ENCODE measurements around the gene FSIP1. TPM values are rescaled to one million over a fixed set of nuclear protein-coding genes. Genes with fewer than 3 reads are reported as not detected.
A peak's percentile ranks its signal among the peaks of the same experiment; 100 is the strongest.

The FSIP1 gene
- total and polyA plus RNA-seq, 9 of the 15 experiments (the other 6 are each of a cell fraction or from before 2014, with no cell fraction given): 0.07 to 0.51 (median 0.29) TPM

GRCh38 chr15:39558421-39558820, 224.2 kb downstream of the FSIP1 start:
- ChIA-PET CTCF (ENCODE audit: low intra/inter-chr PET ratio) (no interaction called here), POLR2A (no interaction called here)
- intact Hi-C loops (cut with micrococcal nuclease): no loop called here
- Histone ChIP-seq H3K9ac (ENCODE audit: insufficient read depth in 1 of 2, low read depth in 2 of 2, low read length in 2 of 2) (no peak overlapping the region), H3K9me1 (ENCODE audit: control insufficient read depth, insufficient read depth, low read length) (no peaks in the 10 kb centered on the region), H3K36me3 (ENCODE audit: control insufficient read depth, insufficient read depth, low read length) (no peaks in the 10 kb centered on the region), H3K27me3 (ENCODE audit: control insufficient read depth in 2 of 2, insufficient read depth in 2 of 2, low read length in 2 of 2) (peaks cover 16 to 18% of the 10 kb centered on the region in 2 experiments; a peak in 4 of 5 replicates), H3K9me3 (replicated peaks; ENCODE audit: control insufficient read depth, insufficient read depth, low read depth, low read length) (no peaks in the 10 kb centered on the region), H3K4me3 (no peak overlapping the region), H3K27ac (ENCODE audit: extremely low read depth, low read depth, low read length) (no peak overlapping the region), H4K20me1 (replicated peaks; ENCODE audit: control insufficient read depth, insufficient read depth, low read length) (no peaks in the 10 kb centered on the region), H2AFZ (ENCODE audit: low read depth, low read length) (no peak overlapping the region), H3K79me2 (ENCODE audit: control insufficient read depth, insufficient read depth, low read length) (no peaks in the 10 kb centered on the region), H3K4me1 (replicated peaks in 1 of 2; ENCODE audit: control insufficient read depth in 2 of 2, insufficient read depth in 2 of 2, low read length in 2 of 2) (no peaks in the 10 kb centered on the region; a peak in 1 of 5 replicates), H3K4me2 (ENCODE audit: insufficient read depth, low read length) (no peak overlapping the region)
- in situ Hi-C loops (cut with MboI): no loop called here
- BruUV-seq (replicated peaks): no TSS peak
- no peak for TF ChIP-seq ZNF444 (CRISPR knock-in tag; IDR thresholded peaks at IDR 0.05)
- TF ChIP-seq SRSF3 (IDR thresholded peaks at IDR 0.05; ENCODE audit: insufficient read depth, low read length): no peak
- no peak for DNase-seq (ENCODE audit: extremely low read depth in 1 of 4, low spot score in 3 of 4)
- ATAC-seq: peak; percentile 49; the same call in 1 of the 3 replicates
- WGBS (ENCODE audit: insufficient coverage, low coverage, missing lambda C conversion rate): 3% methylated on average over 3 of the region's 3 CpGs
- FAIRE-seq: no peak

GRCh38 chr15:39556461-39556860, 226.2 kb downstream of the FSIP1 start:
- no peak for TF ChIP-seq MTA1 (IDR thresholded peaks at IDR 0.05; ENCODE audit: borderline replicate concordance)
- no peak for TF ChIP-seq ZKSCAN3 (CRISPR knock-in tag; IDR thresholded peaks at IDR 0.05)
- TF ChIP-seq TCF7 (IDR thresholded peaks at IDR 0.05; ENCODE audit: borderline replicate concordance): no peak
- no peak for TF ChIP-seq POLR2H (tag; IDR thresholded peaks at IDR 0.05; ENCODE audit: low read depth)
- no peak for TF ChIP-seq MEF2D (tag; conservative IDR thresholded peaks at IDR 0.05; ENCODE audit: low read depth)
- no peak for TF ChIP-seq YY1 (IDR thresholded peaks at IDR 0.05; ENCODE audit: borderline replicate concordance in 1 of 3, control insufficient read depth in 1 of 3, extremely low read depth in 1 of 3, insufficient read depth in 3 of 3, insufficient read length in 1 of 3, insufficient replicate concordance in 2 of 3, low read depth in 1 of 3, low read length in 2 of 3)
- no peak for TF ChIP-seq NFATC3 (IDR thresholded peaks at IDR 0.05)
- TF ChIP-seq CREB3 (tag; conservative IDR thresholded peaks at IDR 0.05; ENCODE audit: low read depth): no peak
- TF ChIP-seq EP300 (IDR thresholded peaks at IDR 0.05; ENCODE audit: low read length): no peak
- no peak for TF ChIP-seq ZNF224 (CRISPR knock-in tag; IDR thresholded peaks at IDR 0.05)
- Histone ChIP-seq H3K4me1 (replicated peaks in 1 of 2; ENCODE audit: control insufficient read depth in 2 of 2, insufficient read depth in 2 of 2, low read length in 2 of 2) (no peaks in the 10 kb centered on the region; a peak in 1 of 5 replicates), H3K9me1 (ENCODE audit: control insufficient read depth, insufficient read depth, low read length) (no peaks in the 10 kb centered on the region), H3K9me3 (replicated peaks; ENCODE audit: control insufficient read depth, insufficient read depth, low read depth, low read length) (no peaks in the 10 kb centered on the region), H3K27ac (ENCODE audit: extremely low read depth, low read depth, low read length) (no peak overlapping the region), H4K20me1 (replicated peaks; ENCODE audit: control insufficient read depth, insufficient read depth, low read length) (no peaks in the 10 kb centered on the region), H3K79me2 (ENCODE audit: control insufficient read depth, insufficient read depth, low read length) (no peaks in the 10 kb centered on the region), H3K27me3 (ENCODE audit: control insufficient read depth in 2 of 2, insufficient read depth in 2 of 2, low read length in 2 of 2) (peaks cover 10 to 16% of the 10 kb centered on the region in 2 experiments; a peak in 4 of 5 replicates), H3K9ac (ENCODE audit: insufficient read depth in 1 of 2, low read depth in 2 of 2, low read length in 2 of 2) (no peak overlapping the region), H2AFZ (ENCODE audit: low read depth, low read length) (no peak overlapping the region), H3K4me3 (no peak overlapping the region), H3K36me3 (ENCODE audit: control insufficient read depth, insufficient read depth, low read length) (no peaks in the 10 kb centered on the region), H3K4me2 (ENCODE audit: insufficient read depth, low read length) (no peak overlapping the region)
- intact Hi-C loops (cut with micrococcal nuclease) (no loop called here), in situ Hi-C loops (cut with MboI) (no loop called here)
- no peak for DNase-seq (ENCODE audit: extremely low read depth in 1 of 4, low spot score in 3 of 4)
- ChIA-PET CTCF (ENCODE audit: low intra/inter-chr PET ratio) (no interaction called here), POLR2A (no interaction called here)
- no peak for FAIRE-seq
- 0% methylated on average over 7 of the region's 7 CpGs for WGBS (ENCODE audit: insufficient coverage, low coverage, missing lambda C conversion rate)
- BruUV-seq (replicated peaks): no TSS peak
- no peak for ATAC-seq

Measured in K562 (cell line).